HG03575 (cell line): ENCODE measurements around the gene LSM10.
A peak's percentile ranks its signal among the peaks of the same experiment; 100 is the strongest.

Experiments used
- ATAC-seq: cut with Tn5 transposase; IDR thresholded peaks from one replicate; pipeline ENCODE4 v1.9.1; 2021; ENCODE audit not compliant: unreplicated experiment, insufficient number of reproducible peaks, low FRiP score; ENCODE audit errors: extremely low read depth

Gene LSM10

DNA sequence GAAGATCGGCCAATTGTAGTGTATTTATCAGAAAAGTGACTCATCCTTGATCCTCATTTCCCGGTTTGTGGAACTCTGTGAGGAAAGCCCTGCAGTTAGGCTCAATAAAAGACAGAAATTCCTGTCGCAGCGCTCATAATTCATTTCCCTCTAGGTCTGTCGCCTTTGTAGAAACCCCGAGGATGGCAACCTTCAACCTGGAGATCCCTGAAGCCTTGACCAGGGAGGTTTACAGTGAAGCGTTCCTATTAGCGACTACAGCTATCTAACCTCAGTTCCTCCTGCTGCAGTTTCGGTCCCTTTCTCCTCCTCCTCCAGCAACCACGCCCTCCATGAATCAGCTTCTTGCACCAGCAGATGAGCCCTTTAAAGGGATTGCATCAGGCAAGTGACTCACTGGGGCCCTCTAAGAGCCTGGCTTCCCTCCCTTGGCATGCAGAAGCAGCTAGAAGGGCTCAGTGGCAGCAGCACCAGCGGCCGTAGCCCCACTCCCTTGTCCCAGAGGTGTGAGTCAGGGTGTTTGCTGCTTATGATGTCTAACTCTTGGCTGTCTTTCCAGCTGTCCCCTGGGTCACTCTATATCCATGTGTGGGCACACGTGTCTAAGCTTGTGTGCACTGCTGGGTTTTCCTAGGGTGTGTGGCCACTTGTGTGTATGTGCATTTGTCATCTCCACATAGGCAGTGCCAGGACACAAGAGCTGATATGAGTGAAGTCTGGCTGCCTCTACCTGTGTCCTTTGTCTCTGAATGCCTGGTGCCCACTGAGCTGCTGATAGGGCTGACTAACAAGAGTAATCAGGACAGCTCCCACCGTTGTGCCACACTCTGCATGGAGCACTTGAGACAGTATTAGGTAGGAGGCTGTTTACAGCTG is 11.2 kb downstream of the LSM10 start:
- ATAC-seq, result peak; percentile 37

DNA sequence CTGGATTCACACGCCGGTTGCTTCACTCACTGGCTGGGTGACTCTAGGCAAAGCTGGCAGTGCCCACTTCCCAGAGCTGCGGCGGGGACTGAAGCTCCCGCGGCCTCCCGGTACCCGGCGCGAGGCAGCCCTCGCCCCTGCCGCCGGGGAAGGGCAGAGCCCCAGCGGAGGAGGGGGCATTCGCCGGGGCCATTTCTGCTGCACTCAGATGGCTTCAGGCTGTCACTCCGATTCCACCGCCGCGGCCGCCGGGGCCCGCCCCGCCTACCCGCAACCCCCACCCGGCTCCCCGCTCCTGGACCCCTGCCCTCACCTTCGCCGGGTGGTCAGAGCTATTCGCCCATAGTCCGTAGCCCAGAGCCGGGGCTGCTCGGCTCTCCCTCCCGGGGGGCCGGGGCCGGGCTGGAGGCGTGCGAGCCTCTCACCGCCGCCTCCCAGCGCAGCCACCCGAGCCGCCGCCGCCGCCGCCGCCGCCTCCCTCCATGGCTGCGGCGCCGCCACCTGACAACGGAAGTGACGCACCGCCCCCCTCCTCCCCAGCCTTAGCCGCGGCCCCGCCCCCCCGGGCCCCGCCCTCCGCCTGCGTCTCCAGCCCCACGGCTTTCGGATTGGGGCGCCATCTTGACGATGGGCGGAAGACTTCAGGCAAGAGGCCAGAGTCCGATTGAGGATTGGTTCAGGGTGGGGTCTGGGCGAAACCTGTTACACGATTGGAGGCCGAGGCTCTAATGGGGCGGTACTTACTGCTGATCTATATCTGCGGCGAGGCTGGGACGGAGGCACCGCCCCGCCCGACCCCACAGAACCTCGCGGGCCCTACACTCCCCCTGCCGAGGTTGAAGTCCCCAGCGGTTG is 12.1 kb downstream of the LSM10 start, which contains the start of gene STK40:
Gene STK40 (minus strand): TSS at position 515 of the 855 bp plus-strand sequence. CDS start 24,592 bp downstream, outside the sequence.
- peak; percentile 71 for ATAC-seq

DNA sequence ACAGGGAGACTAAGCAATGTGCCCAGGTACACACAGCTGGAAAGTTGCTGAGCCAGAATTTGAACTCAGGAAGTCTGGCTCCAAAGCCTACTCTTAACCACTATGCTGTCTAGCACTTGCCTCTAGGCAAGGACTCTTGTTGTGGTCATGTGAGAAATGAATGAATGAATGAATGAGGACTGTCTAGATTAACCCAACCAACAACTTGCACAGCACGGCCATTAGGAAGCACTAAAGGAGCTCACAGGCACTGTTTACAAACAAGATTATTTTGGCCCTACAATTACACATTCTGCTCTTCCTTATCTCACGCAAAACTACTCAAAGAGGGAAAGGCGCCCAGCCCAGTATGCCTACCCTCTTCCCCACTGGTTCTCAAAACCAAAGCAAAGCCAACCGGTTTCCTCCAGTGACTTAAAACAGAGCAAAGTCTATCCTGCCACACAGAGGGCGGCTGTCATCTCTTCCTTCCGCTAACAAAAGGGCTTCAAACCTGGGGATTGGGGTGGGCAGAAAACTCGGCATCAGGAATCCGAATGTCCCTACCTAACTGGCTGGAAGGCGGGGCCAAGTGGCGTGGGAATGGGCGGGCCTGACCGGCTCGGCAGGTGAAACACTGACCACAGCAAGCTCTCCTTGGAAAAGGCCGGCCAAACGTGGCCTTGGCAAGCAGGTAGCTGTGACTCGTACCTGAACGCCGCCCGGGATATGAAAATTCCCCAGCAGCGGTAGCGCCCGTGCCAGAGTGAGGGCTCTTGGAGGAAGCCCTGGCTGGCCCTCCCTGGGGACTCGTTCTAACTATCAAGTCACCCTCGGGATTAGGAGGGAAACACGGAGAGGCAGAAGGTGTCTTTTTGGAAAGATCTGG is 12.9 kb downstream of the LSM10 start:
- no peak for ATAC-seq

DNA sequence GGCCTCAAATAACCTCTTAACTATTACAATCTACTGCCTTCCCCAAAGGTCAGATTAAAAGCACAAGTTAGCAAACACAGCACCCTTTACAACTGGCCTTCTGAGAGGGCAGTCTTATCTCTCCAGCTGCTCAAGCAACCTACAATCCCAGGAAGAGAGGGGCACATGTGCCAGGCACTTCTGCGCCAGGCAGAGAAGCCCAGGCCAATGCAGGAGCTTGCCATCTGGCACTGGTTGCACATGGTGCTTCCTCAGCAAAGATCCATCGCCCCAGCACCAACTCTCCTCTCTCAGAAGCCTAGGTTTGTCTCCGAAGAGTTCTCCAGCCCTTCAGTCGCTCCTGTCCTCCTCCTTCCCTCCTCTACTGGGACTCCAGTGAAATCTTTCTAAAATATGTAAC is 14.5 kb downstream of the LSM10 start:
- ATAC-seq, result no peak

DNA sequence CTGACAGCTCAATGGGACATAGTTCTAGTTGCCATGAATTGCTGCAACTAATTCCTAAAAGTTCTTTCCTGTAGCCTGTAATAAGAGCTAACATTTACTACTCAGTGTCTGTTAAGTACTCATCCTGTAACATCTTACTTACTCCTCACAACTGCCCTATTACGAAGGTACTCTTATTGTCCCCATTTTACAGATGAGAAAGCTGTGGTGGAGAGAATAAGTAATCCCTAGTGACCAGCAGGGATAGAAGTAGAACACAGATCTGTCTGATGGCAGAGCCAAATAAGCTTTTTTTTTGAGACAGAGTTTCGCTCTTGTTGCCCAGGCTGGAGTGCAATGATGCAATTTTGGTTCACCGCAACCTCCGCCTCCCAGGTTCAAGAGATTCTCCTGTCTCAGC is 15.0 kb downstream of the LSM10 start:
- ATAC-seq, result no peak

DNA sequence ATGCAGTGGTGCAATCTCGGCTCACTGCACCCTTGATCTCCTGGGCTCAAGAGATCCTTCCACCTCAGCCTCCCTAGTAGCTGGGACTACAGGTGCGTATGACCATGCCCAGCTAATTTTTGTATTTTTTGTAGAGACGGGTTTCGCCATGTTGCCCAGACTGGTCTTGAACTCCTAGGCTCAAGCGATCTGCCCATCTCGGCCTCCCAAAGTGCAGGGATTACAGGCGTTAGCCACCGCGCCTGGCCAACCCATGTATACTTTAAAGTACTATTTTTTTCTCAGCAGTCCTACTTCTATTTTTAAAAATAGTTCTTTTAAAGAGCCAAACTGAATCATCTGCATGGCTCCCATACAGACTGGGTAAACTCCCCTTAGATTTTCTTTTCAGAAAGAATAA is 15.5 kb downstream of the LSM10 start:
- ATAC-seq, result no peak

DNA sequence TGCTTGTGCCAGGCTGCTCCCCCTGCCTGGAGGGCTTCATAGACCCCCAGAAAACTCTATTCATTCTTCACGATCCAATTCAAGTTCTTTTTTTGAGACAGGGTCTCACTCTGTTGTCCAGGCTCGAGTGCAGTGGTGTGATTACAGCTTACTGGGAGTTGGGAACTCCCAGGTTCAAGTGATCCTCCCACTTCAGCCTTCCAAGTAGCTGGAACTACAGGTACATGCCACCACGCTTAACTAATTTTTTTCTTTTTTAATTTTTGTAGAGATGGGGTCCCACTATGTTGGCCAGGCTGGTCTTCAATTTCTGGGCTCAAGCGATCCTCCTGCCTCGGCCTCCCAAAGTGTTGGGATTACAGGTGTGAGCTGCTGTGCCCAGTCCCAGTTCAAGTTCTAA is 16.3 kb downstream of the LSM10 start:
- no peak for ATAC-seq

DNA sequence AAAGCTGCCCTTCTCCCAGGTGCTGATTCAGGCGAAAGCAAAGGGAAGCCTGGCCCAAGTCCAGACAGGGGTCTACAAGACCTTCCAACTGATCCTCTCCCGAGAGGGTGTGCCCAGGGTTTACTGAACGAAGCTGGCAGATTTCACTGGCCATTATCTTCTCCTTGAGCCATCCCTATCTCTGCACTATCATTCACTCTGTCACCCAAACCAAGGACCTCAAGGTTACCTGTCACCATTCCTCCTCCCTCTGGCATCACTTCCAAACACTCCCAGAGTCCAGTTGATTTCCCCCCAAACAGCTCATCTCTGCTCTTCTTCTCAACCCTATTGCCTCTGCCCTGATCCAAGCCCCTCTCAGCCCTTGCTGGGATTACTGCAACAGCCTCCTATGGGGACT is 16.9 kb downstream of the LSM10 start:
- ATAC-seq, result no peak

DNA sequence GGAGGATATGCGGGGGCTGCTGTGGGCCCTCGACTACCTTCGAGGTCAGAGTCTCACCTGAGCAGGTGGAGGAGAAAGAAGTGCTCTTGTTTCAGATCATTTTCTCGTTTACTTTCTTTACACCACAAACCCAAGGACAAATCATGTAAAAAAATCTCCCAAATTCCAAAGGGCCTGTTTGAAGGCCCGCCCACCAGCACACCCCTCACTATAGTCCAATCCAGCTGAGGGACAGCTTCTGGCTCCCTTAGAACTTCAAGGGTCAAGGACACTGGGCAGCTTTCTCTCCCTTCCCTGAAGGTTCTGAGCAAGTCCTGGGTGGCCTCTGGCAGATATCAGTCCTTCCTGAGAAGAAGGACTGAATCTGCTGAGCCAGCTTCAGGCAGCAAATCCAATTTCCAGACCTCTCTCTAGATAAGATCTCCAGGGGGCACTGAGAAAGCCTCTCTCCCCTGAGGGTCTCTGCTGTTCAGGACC is 17.5 kb downstream of the LSM10 start:
- ATAC-seq, result no peak

DNA sequence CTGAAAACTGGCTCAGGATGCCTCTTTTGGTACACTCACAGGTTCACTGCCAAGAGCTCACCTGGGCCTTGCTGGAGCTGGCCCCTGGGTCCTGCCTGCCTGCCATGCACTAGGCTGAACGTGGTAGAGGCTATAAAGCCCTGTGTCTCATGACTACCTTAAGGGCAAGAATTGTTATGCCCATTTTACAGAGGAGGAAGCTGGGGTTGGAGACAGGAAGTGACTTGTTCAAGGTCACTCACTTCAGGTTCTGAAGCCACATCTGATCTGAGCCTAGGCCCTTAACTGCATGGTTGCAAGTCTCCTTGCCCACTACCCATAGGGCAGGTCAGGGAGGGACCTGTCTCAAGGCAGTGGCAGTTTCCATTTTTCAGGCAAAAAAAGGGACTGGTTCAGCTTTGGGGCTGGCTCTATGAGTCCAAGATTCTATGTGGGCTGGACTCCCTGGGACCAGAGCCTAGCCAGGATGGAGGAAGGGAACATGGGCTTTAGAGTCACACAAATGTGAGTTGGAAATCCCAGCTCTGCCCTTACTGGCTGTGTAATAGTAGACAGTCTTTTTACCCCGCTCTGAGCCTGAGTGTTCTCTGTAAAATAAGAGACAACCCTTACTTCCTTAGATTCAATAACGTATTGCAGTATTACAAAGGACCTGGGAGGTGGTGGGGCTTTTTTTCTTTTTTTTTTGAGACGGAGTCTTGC is 19.8 kb downstream of the LSM10 start:
- no peak for ATAC-seq

DNA sequence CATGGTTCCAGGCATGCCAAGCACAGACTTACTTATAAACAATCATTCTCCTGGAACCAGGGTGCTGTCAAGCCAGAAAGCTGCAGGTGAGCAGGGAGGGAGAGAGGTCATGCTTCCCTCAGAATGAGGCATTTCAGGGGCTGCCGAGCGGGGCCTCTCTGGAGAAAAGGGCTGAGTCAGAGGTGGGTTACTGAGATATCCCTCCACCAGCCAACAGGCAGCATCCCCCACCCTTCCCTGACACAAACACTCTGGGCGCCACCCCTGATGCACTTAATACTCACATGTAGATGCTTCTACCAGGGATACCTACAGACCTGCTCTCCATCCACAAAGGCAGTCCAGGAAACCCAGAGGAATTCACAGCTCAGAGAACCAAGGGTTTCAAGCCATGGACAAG is 25.1 kb downstream of the LSM10 start:
- no peak for ATAC-seq

DNA sequence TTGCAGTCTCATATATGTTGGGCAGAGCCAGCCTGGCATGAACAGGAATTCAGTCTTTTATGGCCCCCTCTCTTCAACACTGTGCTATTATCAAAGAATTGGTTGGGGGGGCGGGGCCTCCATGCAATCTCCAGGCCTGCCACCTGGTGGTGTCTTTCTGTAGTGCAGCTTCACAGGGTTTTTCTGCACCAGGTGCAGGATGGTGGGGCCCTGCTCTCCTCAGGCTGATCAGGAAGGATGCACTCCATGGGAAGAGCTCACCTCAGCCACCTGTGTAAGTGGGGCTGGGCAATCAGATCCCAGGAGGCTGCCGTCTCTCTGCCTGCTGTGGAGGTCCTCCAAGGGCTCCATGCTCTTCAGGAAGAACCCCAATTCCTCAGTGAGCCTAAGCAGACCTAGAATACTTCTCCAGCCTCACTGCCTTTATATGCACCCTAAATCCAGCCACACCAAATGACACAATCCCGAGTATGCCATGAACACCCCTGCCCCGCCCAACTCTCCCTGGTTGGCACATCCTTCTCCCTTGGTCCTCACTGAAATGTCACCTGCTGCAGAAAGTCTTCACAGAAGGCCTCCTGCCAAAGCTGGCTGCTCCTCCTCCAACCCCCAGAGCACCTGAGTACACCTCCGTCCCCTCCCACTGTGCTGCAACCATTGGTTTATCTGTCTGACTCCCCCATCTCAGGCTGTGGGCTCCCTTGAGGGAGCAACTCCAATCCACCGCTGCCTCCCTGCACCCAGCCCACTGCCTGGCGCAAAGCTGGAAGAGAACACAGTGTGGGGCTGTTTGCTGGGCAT is 28.4 kb downstream of the LSM10 start:
- ATAC-seq, result no peak

DNA sequence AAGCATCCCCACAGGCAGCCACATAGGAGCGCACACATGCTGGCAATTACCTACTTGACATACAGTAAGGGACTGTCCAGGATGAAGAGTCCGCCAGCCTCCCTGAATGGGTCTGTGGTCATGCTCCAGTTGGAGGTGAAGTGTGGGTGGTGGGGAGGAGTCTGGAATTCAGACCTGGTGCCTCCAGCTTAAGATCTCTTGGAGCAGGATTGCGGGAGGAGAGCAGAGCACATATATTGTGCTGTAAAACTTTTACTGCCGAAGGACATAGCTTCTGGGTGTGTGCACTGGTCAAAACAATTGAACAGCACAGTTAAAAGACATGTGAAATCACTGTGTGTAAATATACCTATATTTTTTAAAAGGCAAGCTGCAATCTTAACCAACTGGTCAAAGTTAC is 29.9 kb downstream of the LSM10 start:
- no peak for ATAC-seq

DNA sequence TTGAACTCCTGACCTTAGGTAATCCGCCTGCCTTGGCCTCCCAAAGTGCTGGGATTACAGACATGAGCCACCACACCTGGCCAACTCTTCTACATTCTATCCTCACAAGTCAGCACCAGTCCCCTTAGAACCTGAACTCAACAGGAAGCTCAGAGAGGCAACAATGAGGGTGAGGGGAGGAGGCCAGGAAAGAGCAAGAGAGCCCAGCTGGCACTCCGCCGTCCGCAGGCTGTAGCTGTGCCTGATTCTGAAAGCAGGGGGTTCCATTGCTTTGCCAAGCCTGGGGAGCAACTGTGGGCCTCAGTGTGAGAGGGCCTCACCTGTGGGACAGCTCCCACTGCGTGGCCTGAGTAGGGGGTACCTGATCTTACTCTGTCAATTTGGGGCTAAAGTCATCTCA is 30.6 kb downstream of the LSM10 start:
- no peak for ATAC-seq

DNA sequence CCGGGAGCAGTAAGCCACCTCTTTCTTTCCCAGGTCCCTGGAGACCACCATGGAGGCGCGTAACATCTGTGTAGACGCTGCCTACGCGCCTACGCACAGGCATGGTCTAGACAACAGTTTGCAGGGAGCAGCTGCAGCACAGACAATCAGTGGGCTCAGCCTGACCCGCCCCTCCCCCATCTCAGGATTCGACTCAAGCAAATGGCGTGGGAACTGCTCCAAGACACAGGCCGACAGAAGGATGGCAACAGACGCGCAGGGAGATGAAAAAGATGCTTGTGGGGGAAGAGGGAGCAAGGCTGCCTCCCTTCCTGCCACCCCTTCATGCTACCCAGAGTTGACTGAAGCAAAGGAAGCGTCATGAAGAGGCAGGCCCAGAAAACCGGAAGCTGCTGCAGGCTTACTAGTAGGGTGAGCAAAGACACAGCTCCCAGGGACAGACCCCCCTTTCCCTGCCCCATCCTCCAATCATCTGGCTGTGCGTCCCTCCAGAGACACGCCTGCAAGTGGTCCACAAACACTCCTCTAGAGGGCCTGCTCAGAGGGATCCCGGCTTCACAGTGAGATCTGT is 31.5 kb downstream of the LSM10 start:
- no peak for ATAC-seq

DNA sequence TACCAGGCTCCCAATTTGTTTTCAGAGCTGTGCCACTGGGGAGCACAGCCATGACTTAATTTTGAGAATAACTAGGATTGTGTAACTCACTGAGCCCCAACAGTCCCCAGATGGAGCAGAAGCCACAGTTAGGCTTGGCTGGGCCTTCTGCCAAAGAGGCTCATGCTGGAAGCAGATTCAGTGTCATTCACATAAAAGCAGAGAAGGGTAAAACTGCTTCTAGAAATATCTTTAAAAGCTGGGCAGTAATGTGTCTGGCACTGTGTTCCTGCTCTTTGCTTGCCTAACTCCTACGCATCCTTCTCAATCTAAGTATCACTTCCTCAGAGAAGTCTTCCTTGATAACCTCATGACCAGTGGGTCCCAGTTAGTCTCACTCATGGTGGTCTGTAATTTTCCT is 32.3 kb downstream of the LSM10 start:
- ATAC-seq, result no peak

DNA sequence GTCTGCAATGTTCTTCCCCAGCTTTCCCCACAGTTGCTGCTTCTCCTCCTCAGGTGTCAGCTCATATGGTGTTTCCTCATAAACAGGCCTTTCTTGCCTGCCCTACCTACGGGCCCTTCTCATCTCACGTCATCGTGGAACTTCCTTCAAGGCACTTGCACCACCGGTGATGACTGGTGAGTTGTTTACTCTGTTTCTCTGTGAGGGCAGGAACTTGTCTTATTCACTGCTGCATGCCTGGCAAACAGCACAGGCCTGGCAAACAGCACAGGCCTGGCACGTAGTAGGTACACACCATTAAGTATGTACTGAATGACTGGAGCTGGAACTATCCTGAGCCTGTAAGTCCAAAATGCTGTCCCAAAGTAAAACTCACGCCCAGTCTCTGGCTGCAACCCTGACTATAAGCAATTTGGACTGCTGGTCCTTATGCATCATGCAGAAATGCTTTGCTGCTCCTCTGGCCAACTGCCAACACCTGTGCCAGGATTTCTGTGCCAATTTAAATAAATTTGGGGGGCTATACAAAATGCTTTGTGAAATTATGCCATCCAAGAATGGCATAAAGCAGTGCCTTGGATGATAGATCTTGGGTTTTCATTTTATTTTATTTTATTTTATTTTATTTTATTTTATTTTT is 37.7 kb downstream of the LSM10 start:
- no peak for ATAC-seq
